SIG-M5 (cell line): ENCODE results near the gene TFPI.

Source experiments
- DNase-seq: peaks from one replicate; lab custom pipeline; 2025; lab: John Stamatoyannopoulos, UW

Gene TFPI

GRCh38 chr2:187504312-187504921 lies 49.8 kb downstream of the TFPI start:
- DNase-seq: no peak

DNA sequence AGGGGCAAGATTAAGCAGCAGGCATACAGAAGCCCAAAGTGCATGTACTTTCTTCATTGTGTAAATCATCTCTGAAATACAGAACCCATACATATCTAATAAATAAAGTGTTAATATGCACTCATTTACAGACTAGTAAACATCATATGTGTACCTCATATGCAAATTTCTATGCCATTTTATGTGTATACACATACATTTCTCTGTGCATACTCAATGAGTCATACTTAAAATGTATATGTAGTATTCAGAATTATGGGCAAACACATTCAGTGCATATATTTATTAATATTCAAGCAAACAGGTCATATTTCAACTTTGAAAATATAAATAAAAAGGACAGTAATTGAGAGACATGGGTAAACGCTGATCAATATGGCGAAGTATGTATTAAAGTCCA lies 50.5 kb downstream of the TFPI start:
- DNase-seq: no peak

DNA sequence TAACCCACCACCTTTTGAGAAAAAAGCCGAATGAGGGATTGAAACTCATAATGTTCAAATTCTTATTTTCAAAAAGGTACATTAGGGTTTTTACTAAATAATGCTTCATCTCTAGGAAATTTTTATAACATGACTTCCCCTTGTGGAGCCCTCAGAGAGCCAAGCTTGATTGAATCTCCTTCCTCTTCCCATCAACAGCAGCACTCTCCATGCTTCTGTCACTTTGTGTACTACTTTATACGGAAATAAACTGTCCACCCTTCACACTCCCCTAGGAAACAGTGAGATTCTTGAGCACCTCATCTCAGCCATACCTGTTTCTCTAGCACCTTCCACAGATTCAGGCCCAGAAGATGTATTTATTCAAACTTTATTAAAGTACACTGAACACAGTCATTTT lies 51.8 kb downstream of the TFPI start:
- no peak for DNase-seq

- DNase-seq: no peak
Measured at GRCh38 chr2:187500585-187501359, 53.5 kb downstream of the TFPI start.

DNA sequence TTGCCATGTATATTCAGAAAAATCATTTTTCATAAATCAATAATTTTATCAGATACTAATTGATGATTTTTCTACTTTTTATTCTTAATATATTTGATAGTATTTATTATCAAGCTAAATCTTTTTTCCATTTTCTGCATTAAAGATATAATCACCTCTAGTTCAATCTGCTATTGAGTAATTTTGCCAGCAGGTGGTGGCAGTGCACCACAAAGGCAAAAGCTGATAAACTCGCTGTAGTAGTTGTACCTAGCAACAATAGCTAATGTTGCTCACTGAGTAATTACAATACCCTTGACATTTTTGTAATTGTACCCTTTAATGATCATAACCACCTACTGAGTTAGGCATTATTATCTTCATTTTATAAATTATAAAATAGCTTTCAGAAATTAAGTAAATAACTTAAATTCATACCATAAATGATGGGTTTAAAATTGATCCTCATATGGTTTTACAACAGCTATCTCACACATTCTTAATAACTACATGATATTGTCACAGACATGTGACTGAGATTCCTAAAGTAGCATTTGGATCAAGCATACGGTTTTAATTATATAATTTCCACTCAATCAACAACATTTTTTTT lies 54.2 kb downstream of the TFPI start:
- DNase-seq: no peak

GRCh38 chr2:187497858-187498463 lies 56.3 kb downstream of the TFPI start:
- DNase-seq: no peak

DNA sequence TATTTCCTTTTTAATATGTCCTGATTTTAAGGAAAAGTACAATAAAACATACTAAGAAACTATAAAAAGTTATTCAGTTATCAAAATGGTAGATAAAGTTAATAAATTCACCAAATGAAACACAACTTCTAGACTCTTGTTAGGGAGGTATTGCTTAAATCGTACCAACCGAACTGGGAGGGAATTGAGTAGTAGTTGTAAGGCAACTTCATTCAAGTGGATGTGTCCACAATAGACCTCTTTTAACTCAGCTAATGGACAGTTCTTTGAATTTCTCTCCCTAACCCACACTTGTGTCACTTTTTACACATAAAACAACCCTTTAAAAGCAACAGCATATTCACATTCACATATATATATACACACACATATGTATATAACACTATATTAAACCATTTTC lies 57.1 kb downstream of the TFPI start:
- DNase-seq: no peak

GRCh38 chr2:187495324-187495723 lies 58.9 kb downstream of the TFPI start:
- DNase-seq: no peak

GRCh38 chr2:187493877-187494568 lies 60.2 kb downstream of the TFPI start:
- no peak for DNase-seq

- DNase-seq: no peak
Measured at GRCh38 chr2:187493180-187493579, 61.1 kb downstream of the TFPI start.

- DNase-seq: no peak
Measured at GRCh38 chr2:187486241-187486640, 68.0 kb downstream of the TFPI start.

DNA sequence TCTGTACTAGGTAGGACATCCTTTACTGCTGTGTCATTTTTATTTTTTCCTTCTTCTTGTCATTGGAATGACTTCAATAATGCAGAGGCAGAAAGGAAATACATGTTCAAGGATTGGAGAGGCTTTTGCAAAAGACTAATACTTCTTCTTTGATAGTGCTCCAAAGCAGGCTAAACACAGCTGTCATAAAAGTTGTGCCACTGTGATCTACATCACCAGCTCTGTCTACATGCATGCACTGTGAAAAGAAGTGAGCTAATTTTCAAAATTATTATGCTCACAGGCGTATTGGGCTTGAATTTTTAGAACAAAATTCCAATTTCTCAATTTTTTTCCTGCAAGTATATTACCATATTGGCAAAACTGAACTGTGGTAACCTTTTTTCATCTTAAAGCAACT lies 68.7 kb downstream of the TFPI start:
- no peak for DNase-seq

DNA sequence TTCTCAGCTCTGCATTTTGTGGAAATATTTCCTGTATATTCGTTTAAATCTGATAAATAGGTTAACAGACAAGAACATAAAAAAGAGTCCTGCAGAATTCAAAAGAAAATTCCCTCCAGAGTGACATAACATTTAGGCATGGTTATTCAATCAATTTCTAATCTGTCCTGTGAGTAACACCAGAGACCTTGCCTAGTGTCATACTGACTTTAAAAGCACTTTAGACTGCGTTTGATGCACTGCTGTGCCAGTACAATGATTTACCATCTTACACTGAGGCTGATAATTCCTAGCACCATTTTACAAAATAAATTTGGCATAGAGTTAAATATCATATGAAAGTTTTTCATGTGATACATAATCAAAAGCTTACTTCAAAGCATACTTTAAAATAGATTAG lies 70.7 kb downstream of the TFPI start:
- no peak for DNase-seq

DNA sequence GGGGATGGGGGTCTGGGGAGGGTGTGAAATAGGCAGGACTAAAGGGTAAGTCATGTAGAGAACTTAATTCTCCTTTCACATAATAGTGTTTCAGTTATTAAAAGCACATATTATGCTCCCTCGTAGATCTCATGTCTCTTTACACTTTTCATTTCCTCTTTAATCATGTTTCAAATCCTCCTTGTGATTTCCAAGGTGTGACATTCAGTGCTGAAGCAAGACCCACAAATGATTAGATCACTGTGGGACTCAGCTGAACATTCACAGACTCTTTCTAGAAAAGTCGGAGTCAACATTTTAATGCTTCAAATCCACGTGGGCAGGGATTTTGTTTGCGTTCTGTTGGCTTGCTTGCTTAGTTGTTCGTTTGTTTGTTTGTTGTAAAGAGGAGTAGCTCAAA lies 71.4 kb downstream of the TFPI start:
- no peak for DNase-seq

- no peak for DNase-seq
Measured at GRCh38 chr2:187481543-187481942, 72.7 kb downstream of the TFPI start.

DNA sequence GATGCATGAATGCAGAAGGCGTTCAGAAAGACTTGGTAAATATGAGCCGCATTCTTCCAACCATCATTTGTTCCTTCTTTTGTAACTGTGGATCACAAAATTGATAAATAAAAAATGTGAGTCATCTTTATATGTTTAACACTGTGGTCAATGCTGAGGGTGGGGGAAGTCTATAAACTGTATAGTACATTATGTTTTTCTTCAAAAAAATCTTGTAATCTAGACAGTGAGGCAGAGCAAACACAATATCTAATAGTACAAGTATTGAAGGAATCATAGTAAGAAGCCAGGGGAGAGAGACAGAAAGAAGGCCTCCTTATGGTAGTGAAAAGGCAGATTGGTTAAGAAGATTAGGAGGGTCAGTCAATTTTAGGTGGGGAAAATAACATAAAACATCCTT lies 75.5 kb downstream of the TFPI start:
- DNase-seq: no peak

DNA sequence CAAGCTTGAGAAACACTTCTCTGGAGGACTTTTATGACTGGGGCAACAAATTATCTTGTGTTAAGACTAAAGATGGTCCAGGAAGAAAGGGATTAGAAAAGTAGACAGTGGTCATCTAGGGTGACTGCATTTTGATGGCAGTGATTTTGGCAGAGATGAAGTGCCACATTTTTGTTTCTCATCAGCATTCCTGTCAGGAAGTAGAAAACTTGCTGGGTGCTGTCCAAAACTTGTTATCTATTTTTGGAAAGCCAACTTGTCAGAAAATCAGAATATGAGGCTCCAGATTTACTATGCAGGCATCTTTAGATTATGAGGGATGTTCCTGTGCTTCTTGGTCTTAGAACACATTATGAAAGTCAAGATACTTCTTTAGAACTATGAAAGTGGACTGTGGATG lies 77.2 kb downstream of the TFPI start:
- DNase-seq: no peak

- DNase-seq: peak; percentile 72
Measured at GRCh38 chr2:187475499-187476248, 78.6 kb downstream of the TFPI start.

DNA sequence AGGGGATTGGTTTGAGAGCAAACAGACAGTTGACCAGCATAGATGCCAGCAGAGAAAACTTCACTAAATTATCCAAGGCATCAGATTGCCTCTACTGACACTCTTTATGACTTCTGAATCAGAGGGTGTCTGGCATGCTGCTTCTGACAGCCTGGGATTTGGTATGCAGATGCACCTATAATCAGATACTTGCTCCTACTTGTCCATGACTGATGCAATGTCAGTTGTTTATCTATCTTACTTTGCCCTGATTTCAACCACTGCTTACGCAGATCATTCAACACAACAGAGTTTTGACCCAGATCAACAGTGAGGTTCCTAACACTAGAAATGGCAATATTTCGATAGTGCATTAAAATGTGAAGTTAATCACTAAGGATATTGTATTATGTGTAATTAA lies 83.5 kb downstream of the TFPI start:
- no peak for DNase-seq

GRCh38 chr2:187469538-187469937 lies 84.7 kb downstream of the TFPI start:
- no peak for DNase-seq

DNA sequence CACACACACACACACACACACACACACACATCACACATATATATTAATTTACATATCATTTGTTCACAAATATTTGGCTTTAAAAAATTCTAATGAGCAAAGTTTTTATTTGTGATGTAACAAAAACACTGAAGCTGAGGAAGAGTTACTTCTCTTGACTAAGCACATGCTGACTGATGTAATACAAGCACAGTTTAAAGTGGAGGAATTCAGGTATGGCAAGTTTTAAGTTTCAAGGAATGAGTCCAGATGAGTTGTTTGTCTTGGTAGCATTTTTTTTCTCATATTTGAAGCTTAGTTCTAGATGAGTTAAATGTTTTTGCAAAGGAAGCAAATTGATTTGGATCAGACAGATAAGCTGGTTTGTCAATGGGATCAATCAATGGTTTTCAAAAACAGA lies 86.0 kb downstream of the TFPI start:
- no peak for DNase-seq
